ENCODE measurements around the gene SPNS2. TPM values are rescaled to one million over a fixed set of nuclear protein-coding genes. Genes with fewer than 3 reads are reported as not detected.

Gene SPNS2
- total and polyA plus RNA-seq, 2 donors (not counting 1 experiment from before 2014, with no cell fraction given), result 0.48 TPM; not detected in 1

- H3K27ac ChIP-seq (ENCODE audit: low read length in 2 of 2), result no peak overlapping the region
- no peaks in the 10 kb centered on the region for H3K79me2 ChIP-seq (ENCODE audit: control insufficient read depth, insufficient read depth, low read length)
- H3K9me3 Mint-ChIP-seq (ENCODE audit: insufficient read depth), result no peaks in the 10 kb centered on the region
- H2AFZ ChIP-seq (ENCODE audit: insufficient read depth, low read depth, low read length, poor library complexity, severe bottlenecking), result no peak overlapping the region
- H3K27me3 ChIP-seq (replicated peaks in 1 of 4; ENCODE audit: control extremely low read depth in 1 of 4, control insufficient read depth in 3 of 4, insufficient read depth in 4 of 4, low read length in 3 of 4), result no peaks in the 10 kb centered on the region
- ChIA-PET POLR2A (no interaction called here), CTCF (no interaction called here)
- intact Hi-C loops (cut with micrococcal nuclease), result no loop called here
- no peaks in the 10 kb centered on the region for H3K27me3 Mint-ChIP-seq
- TF ChIP-seq EZH2 (IDR thresholded peaks at IDR 0.05; ENCODE audit: borderline replicate concordance, insufficient read depth, low read depth, low read length, poor library complexity, severe bottlenecking), result no peak
- no peak for TF ChIP-seq CTCF (IDR thresholded peaks at IDR 0.05)
- no peak for DNase-seq
- H3K9me3 ChIP-seq (ENCODE audit: control extremely low read depth in 1 of 3, control insufficient read depth in 2 of 3, insufficient read depth in 1 of 3, low read length in 2 of 3), result peaks cover 0 to 3% (median 0%) of the 10 kb centered on the region in 3 donors
- H3K36me3 ChIP-seq (replicated peaks in 1 of 2; ENCODE audit: control extremely low read depth in 1 of 2, control insufficient read depth in 1 of 2, extremely low read depth in 1 of 2, insufficient read depth in 2 of 2, low read length in 1 of 2), result no peaks in the 10 kb centered on the region
- peaks cover 3% of the 10 kb centered on the region for H3K4me1 Mint-ChIP-seq
- H3K9ac ChIP-seq (ENCODE audit: low read length), result no peak overlapping the region
- no peak for ATAC-seq (ENCODE audit: low read depth)
- WGBS (ENCODE audit: insufficient coverage), result 97% methylated on average over 12 of the region's 14 CpGs
- no peak overlapping the region for H3K4me3 Mint-ChIP-seq
- no peak overlapping the region for H3K4me3 ChIP-seq (ENCODE audit: control extremely low read depth in 1 of 5, extremely low read depth in 1 of 5, insufficient read depth in 1 of 5, low read depth in 2 of 5, low read length in 4 of 5)
- H4K20me1 ChIP-seq (ENCODE audit: control insufficient read depth, insufficient read depth, low read length, poor library complexity, severe bottlenecking), result no peaks in the 10 kb centered on the region
- H3K27ac Mint-ChIP-seq, result no peak overlapping the region
- peak overlapping the region; percentile 43 for H3K4me2 ChIP-seq (replicated peaks; ENCODE audit: low read depth, low read length, poor library complexity, severe bottlenecking)
- H3K4me1 ChIP-seq (ENCODE audit: control insufficient read depth in 2 of 2, insufficient read depth in 2 of 2, low read length in 2 of 2), result peaks cover 0 to 28% of the 10 kb centered on the region in 2 donors
These were observed 20.7 kb downstream of the SPNS2 start for GRCh38 chr17:4519361-4519788.

DNA sequence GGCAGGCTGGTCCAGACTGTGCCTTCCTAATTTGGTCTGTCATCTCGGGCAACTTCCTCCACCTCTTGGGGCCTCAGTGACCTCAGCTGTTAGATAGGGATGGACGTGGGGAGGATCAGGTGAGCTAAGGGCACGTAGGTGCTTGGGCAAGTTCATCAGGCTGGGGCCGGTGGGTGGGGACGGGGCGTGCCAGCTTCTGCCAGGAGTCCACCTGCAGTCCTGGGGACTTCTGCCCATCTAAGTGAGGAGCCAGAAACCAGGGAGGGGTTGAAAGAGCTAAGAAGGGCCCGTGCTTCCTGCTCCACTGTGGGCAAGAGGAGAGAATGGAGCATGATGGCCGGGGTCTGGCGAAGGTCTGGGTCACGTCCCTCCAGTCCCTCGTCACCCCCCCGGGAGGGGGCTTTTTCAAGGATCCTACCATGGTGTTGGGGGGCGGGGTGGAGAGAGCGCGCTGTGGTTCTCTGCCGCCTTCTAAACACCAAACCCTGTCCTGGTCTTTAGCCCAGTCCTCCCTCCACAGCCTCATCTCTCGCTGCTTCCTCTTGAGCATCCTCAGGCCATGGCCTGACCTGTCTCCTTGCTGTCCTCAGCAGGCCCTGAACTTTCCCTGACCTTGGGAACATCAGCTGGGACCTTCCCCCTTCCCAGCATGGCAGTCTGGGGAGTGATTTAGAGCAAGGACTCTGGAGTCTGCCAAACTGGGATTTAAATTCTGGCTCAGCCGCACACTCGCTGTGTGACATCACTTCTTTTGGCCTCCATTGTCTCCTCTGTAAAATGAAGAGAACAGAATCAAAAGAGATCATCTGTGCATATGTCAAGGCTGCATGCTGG is 21.6 kb downstream of the SPNS2 start:
- ATAC-seq (ENCODE audit: low read depth), result no peak
- peaks cover 0 to 3% (median 0%) of the 10 kb centered on the region in 3 donors for H3K9me3 ChIP-seq (ENCODE audit: control extremely low read depth in 1 of 3, control insufficient read depth in 2 of 3, insufficient read depth in 1 of 3, low read length in 2 of 3)
- Mint-ChIP-seq H3K4me1 (peaks cover 3% of the 10 kb centered on the region), H3K27ac (no peak overlapping the region), H3K9me3 (ENCODE audit: insufficient read depth) (no peaks in the 10 kb centered on the region), H3K4me3 (no peak overlapping the region), H3K27me3 (no peaks in the 10 kb centered on the region)
- ChIA-PET POLR2A (no interaction called here), CTCF (no interaction called here)
- no peak for DNase-seq
- no peak overlapping the region for H3K4me3 ChIP-seq (ENCODE audit: control extremely low read depth in 1 of 5, extremely low read depth in 1 of 5, insufficient read depth in 1 of 5, low read depth in 2 of 5, low read length in 4 of 5)
- H3K9ac ChIP-seq (ENCODE audit: low read length), result no peak overlapping the region
- H3K27me3 ChIP-seq (replicated peaks in 1 of 4; ENCODE audit: control extremely low read depth in 1 of 4, control insufficient read depth in 3 of 4, insufficient read depth in 4 of 4, low read length in 3 of 4), result no peaks in the 10 kb centered on the region
- H3K4me1 ChIP-seq (ENCODE audit: control insufficient read depth in 2 of 2, insufficient read depth in 2 of 2, low read length in 2 of 2), result peaks cover 0 to 28% of the 10 kb centered on the region in 2 donors
- H3K27ac ChIP-seq (ENCODE audit: low read length in 2 of 2), result no peak overlapping the region
- H3K4me2 ChIP-seq (replicated peaks; ENCODE audit: low read depth, low read length, poor library complexity, severe bottlenecking), result no peak overlapping the region
- H3K79me2 ChIP-seq (ENCODE audit: control insufficient read depth, insufficient read depth, low read length), result no peaks in the 10 kb centered on the region
- no peaks in the 10 kb centered on the region for H4K20me1 ChIP-seq (ENCODE audit: control insufficient read depth, insufficient read depth, low read length, poor library complexity, severe bottlenecking)
- no peak overlapping the region for H2AFZ ChIP-seq (ENCODE audit: insufficient read depth, low read depth, low read length, poor library complexity, severe bottlenecking)
- H3K36me3 ChIP-seq (replicated peaks in 1 of 2; ENCODE audit: control extremely low read depth in 1 of 2, control insufficient read depth in 1 of 2, extremely low read depth in 1 of 2, insufficient read depth in 2 of 2, low read length in 1 of 2), result no peaks in the 10 kb centered on the region
- intact Hi-C loops (cut with micrococcal nuclease), result no loop called here
- WGBS (ENCODE audit: insufficient coverage), result 97% methylated on average over 13 of the region's 19 CpGs
- TF ChIP-seq CTCF (IDR thresholded peaks at IDR 0.05) (no peak), EZH2 (IDR thresholded peaks at IDR 0.05; ENCODE audit: borderline replicate concordance, insufficient read depth, low read depth, low read length, poor library complexity, severe bottlenecking) (no peak)

Measured in B cell (primary cell).